Iris pigment epithelial cell (primary cell): ENCODE data around the gene ALDH1A2.
"Not testable (repeated sequence)": the region's sequence is repeated elsewhere in the genome, so short reads cannot be mapped to it uniquely, and the experiment has no call there.

Experiments used
- DNase-seq: peaks from one replicate; pipeline ENCODE4 v3.0.0-alpha.2; 2011; ENCODE audit warnings: low read depth

The ALDH1A2 gene

GRCh38 chr15:58066042-58066867 is 744 bp upstream of the ALDH1A2 start:
- DNase-seq, result peak; percentile 38

- DNase-seq, result no peak
Observed at GRCh38 chr15:58064980-58065444, 499 bp downstream of the ALDH1A2 start.

DNA sequence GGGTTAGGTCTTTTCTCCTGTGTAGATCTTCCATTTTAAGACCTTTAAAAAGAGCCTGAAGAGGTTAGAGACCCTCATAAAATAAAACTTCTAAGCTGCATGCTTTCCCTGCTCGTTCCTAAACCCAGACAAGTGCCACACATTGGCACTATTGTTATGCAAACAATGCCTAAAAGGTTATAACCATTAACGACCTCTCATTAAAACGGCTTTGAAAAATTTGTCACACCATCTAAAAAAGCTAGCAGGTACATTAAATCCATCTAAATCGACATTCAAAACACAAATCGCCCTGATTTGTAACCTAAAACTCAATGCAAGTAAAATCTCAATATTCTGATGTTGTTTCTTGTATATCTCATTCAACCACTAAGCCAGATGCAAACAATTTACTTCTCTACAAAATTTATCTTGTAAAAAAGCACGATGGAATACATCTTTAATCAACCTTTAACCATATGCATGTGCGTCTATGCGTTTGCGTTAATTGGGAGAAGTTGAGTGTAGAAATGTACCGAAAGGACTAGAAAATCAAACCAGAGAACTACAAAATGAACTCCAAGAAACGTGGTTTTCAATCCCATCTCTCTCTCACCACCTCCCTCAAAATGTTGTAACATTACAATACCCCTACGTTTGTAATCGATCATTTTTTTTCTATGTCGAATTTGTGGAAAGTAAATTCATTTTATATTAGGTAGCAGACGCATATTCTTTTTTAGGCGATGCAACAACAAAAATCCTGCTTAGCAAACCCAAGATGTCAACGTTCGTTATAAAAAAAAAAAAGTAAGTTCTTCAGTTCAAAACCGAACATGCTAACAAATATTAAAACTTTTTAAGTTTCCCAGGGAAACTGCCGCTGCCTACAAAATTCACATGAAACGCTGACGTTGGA is 1.2 kb downstream of the ALDH1A2 start:
- no peak for DNase-seq

DNA sequence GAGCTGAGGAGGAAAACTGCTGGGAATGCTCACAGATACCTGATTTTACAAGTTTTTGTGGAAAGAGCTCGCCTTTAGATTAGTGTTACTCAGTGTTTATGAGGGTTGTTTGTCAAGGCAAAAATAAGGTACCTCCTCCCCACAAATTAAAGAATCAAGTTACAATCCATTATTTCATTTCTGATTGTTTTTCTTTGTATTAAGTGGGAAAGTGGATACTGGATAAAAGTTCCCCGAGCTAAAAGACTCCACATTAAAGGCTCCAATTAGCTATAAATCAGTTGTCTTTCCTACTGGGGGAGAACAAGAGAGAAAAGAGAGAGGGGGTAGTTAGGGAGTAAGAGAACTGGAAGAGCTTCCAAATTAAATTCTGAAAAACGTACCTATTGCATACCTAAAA is 1.9 kb downstream of the ALDH1A2 start:
- DNase-seq, result no peak

DNA sequence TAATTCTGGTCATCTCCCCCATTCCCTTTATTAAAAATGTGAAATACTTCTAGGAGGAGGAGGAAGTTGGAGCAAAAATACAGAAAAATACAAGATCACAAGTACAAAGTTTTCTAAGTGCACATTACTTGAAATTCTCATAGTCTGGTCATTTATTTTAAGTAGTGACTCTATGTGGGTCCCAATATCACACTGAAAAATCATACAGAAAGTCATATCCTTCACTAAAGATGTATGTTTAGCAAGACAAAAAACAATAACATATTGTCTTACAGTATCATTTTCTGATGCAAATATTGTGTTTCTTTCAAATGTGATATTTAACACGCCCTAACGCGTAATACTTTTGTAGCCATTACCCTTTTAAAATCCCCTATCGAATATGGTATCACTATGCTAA is 2.5 kb downstream of the ALDH1A2 start:
- DNase-seq, result no peak

GRCh38 chr15:58062175-58062574 is 3.3 kb downstream of the ALDH1A2 start:
- DNase-seq, result no peak

DNA sequence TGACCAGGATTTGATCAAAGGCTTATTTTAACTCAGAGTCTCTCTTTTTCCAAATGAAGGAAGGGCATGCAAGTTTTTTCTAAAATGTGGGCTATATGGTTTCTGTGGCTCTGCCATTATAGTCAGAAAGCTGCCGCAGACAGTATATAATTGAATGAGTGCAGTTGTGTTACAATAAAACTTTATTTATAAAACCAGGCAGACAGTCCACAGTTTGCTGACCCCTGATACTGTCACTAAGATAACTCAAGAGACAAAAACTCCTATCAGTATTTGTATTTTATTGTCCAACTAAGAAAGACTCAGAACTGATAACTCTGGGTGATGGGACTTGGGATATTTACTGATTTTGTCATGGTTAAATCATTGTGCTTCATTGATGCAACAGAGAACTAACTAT is 4.9 kb downstream of the ALDH1A2 start:
- no peak for DNase-seq

DNA sequence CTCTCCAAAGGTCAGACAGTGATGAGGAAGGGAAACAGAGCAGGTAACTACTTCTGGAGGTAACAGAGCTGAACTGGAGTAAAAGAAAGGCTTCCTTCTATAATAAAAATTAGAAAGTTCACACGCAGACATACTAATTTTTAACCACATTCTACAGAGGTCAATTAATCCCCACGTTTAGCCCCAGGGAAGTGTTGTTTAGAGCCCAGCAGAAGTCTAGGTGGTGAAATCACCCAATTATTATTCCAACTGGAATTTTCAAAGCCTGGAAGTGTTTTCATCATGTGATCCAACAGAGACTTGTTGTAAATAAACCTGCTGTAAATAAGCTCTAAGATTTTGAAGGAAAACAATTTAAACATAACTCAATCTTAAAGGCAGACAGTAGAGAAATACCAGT is 6.8 kb downstream of the ALDH1A2 start:
- no peak for DNase-seq

- DNase-seq, result no peak
Observed at GRCh38 chr15:58058073-58058472, 7.4 kb downstream of the ALDH1A2 start.

GRCh38 chr15:58057559-58057958 is 8.0 kb downstream of the ALDH1A2 start:
- no peak for DNase-seq

- no peak for DNase-seq
Observed at GRCh38 chr15:58056015-58056414, 9.5 kb downstream of the ALDH1A2 start.

- DNase-seq, result no peak
Observed at GRCh38 chr15:58053315-58054153, 12.0 kb downstream of the ALDH1A2 start.

GRCh38 chr15:58052334-58052733 is 13.2 kb downstream of the ALDH1A2 start:
- no peak for DNase-seq

DNA sequence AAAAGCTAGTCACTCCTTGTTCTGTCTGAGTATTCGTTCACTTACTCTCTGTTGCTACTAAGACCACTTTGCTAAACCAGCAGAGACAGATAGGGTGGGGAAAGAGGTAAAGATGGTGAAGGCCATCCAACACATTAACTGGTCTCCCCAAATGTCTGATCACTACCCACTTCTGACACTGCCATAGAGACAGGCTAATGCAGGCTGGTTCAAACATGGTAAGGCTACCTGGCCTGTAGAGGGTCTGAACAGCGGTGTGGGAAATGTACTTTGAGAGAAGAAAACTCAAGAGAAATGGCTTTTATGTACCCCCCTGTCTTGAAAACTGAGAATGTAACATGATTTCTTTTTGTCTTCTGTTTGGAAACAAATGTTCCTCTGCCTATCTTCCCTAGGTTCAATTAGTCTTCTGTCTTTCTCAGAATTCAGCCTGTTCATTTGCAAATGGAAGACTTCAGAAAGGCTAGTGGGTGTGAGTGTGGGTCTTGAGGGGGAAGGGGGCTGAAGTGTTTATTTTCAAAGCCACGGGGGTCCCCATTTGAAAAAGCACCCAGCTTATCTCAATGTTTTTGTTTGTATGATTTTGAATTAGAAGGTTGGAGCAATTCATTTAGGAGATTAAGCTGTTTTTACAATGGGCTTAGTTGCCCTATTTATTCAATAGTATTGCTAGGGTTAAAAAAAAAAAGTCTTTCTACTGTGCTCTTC is 15.8 kb downstream of the ALDH1A2 start:
- DNase-seq, result no peak

GRCh38 chr15:58048261-58048660 is 17.2 kb downstream of the ALDH1A2 start:
- DNase-seq, result no peak

DNA sequence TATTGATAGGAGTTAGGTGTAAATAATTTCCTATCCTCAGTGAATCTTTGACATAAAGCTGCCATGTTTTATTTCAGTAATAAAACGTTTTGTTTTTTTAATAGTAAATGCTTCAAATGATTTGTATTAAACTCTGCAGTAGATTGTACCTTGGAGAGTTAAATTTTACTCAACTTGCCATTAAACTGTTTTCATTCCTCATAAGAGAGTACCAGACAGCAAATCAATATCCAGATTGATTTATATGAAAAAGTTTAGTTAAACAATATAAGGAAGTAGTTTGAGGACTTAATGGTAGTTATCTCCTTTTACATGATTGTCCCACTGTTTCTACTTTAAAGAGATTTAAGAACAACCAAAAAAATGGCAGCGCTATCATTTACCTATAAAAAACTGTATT is 18.4 kb downstream of the ALDH1A2 start:
- no peak for DNase-seq

DNA sequence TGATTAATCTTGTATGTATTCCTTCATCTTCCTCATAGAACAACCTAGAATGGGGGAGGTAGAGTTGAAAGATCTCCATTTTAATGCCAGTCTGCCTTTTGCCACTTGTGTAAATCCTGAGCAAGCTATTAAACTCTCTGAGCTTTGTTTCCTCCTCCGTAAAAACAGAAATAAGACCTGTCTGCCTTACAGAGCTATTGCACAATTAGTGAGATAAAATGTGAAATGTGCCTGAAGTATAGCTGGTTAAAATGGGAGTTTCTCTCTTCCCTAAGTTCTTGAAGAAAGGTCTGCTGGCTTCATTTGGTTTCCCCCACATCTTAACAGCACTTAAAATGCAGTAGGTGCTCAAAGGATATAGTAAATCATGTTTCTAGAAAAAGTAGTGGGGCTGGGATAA is 19.0 kb downstream of the ALDH1A2 start:
- DNase-seq, result no peak

- DNase-seq, result not testable (repeated sequence)
Observed at GRCh38 chr15:58045376-58045775, 20.1 kb downstream of the ALDH1A2 start.

- DNase-seq, result no peak
Observed at GRCh38 chr15:58044551-58044950, 21.0 kb downstream of the ALDH1A2 start.

DNA sequence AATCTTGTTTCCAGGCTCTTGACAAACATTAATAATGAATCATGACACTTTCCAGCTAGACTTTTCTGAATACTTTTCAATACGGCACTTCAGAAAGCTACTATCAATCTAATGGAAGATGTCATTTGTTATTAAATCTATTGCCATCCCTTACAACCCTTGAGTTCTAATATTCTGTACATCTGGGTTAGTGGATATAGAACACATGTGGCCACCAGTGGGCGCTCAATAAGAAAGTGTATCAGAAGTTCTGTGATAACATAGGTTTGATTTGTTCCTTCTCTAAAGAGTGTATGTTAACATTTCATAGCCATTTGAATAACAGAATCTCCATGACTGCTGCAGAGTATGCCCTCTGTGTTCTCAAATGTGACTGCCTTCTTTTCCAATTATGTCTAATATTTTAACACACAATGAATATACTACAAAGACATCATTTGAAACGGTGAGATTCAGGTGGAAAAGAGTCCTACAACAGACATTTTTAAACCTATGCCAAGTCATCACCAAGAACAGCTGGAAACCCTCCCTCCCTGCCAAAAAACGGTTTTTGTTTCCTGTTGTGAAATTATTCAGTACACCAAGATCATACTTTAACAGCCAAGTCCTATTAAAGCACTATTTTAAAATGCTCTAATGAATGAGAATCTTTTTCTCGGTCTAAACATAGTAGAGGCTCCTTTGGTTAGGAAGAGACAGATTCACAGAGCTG is 22.2 kb downstream of the ALDH1A2 start:
- peak; percentile 44 for DNase-seq

GRCh38 chr15:58042006-58042405 is 23.5 kb downstream of the ALDH1A2 start:
- DNase-seq, result no peak
